OCI-LY7 (cell line): ENCODE results near the gene NPEPPS.

ENCODE experiments used
- EZH2phosphoT487 ChIP-seq: fragments of 200-600 bp; sonication (generic); IDR thresholded peaks from 2 replicates; pipeline ENCODE4 v1.6.1; 2018; ENCODE audit warnings: low read depth, borderline replicate concordance, mild to moderate bottlenecking, mixed run types, antibody characterized with exemption, low read length, moderate library complexity, mixed read lengths
- TF ChIP-seq, protein P1 (sequence below): fragments of 200-600 bp; sonication (generic); conservative IDR thresholded peaks from 2 replicates; pipeline ENCODE4 v1.5.1; 2014; ENCODE audit warnings: mild to moderate bottlenecking, antibody characterized with exemption, low read length, moderate library complexity, mixed read lengths

DNA sequence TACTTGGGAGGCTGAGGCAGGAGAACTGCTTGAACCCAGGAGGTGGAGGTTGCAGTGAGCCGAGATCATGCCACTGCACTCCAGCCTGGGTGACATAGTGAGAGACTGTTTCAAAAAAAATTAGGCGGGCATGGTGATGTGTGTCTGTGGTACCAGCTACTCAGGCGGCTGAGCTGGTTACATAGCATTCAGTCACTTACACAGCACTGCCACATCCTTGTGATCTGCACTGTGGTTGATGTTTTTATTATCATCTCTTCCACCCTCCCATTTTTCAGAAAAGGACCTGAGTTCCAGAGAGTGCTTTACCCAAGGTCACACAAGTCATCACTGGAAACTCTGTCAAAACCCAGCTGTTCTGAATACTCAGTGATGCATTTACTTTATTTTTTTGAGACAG, 104.0 kb downstream of the NPEPPS start:
- TF ChIP-seq, protein P1, sequence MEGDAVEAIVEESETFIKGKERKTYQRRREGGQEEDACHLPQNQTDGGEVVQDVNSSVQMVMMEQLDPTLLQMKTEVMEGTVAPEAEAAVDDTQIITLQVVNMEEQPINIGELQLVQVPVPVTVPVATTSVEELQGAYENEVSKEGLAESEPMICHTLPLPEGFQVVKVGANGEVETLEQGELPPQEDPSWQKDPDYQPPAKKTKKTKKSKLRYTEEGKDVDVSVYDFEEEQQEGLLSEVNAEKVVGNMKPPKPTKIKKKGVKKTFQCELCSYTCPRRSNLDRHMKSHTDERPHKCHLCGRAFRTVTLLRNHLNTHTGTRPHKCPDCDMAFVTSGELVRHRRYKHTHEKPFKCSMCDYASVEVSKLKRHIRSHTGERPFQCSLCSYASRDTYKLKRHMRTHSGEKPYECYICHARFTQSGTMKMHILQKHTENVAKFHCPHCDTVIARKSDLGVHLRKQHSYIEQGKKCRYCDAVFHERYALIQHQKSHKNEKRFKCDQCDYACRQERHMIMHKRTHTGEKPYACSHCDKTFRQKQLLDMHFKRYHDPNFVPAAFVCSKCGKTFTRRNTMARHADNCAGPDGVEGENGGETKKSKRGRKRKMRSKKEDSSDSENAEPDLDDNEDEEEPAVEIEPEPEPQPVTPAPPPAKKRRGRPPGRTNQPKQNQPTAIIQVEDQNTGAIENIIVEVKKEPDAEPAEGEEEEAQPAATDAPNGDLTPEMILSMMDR, result no peak
- TF ChIP-seq EZH2phosphoT487, result no peak
